ENCODE measurements around the gene OR7G1. TPM values are rescaled to one million over a fixed set of nuclear protein-coding genes. Genes with fewer than 3 reads are reported as not detected.
"Not testable (repeated sequence)": the region's sequence is repeated elsewhere in the genome, so short reads cannot be mapped to it uniquely, and the experiment has no call there.

The OR7G1 gene
- total RNA-seq, 4 donors from 2014 or later: not detected

- Histone ChIP-seq H3K9me3 (no peaks in the 10 kb centered on the region), H3K4me1 (no peaks in the 10 kb centered on the region), H3K27me3 (no peaks in the 10 kb centered on the region), H3K27ac (no peak overlapping the region), H3K36me3 (no peaks in the 10 kb centered on the region), H3K4me3 (no peak overlapping the region)
- TF ChIP-seq POLR2A (IDR thresholded peaks at IDR 0.05) (no peak), CTCF (IDR thresholded peaks at IDR 0.05 in 4 of 5, conservative IDR thresholded peaks at IDR 0.05 in 1 of 5) (no peak)
- in situ Hi-C loops (cut with MboI; ENCODE audit: low sequenced_read_pairs in 4 of 4): no loop called here
- DNase-seq (no peak), ATAC-seq (no peak)
- intact Hi-C loops (cut with DNase I; ENCODE audit: low total_unique reads): no loop called here
Observed at GRCh38 chr19:9073806-9074205, 41.8 kb downstream of the OR7G1 start.

- DNase-seq; H3K27me3 ChIP-seq; H3K36me3 ChIP-seq; H3K4me3 ChIP-seq; ATAC-seq; in situ Hi-C loops (cut with MboI; ENCODE audit: low sequenced_read_pairs in 4 of 4); intact Hi-C loops (cut with DNase I; ENCODE audit: low total_unique reads); H3K27ac ChIP-seq; H3K4me1 ChIP-seq; H3K9me3 ChIP-seq: not testable (repeated sequence)
Observed at GRCh38 chr19:9071720-9072119, 43.8 kb downstream of the OR7G1 start.

DNA sequence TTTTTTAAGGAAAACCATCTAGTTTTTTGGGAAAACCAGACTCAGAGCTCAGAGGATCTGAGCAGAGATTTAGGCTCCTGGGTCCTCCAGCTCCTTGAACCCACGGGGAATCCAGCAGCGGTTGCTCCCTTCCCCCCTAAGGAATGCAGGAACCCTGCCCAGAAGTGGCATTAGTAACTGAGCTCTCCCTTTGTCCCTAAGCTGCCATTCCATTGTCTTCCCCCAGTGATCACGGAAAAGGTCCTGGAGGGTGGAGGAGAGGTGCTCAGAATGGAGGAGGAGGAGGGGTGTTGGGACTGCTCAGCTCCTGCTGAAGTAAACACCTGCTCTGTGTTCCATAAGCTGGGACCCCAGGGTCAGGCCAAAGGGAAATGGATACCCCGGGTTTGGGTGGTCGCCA is 45.5 kb downstream of the OR7G1 start:
- no peak overlapping the region for H3K4me3 ChIP-seq
- in situ Hi-C loops (cut with MboI; ENCODE audit: low sequenced_read_pairs in 4 of 4): no loop called here
- intact Hi-C loops (cut with DNase I; ENCODE audit: low total_unique reads): no loop called here
- H3K9me3 ChIP-seq: no peaks in the 10 kb centered on the region
- DNase-seq (no peak), ATAC-seq (no peak)
- no peak overlapping the region for H3K27ac ChIP-seq
- H3K36me3 ChIP-seq: no peaks in the 10 kb centered on the region
- no peaks in the 10 kb centered on the region for H3K27me3 ChIP-seq
- TF ChIP-seq CTCF (IDR thresholded peaks at IDR 0.05 in 4 of 5, conservative IDR thresholded peaks at IDR 0.05 in 1 of 5) (no peak), POLR2A (IDR thresholded peaks at IDR 0.05) (no peak)
- H3K4me1 ChIP-seq: no peaks in the 10 kb centered on the region

DNA sequence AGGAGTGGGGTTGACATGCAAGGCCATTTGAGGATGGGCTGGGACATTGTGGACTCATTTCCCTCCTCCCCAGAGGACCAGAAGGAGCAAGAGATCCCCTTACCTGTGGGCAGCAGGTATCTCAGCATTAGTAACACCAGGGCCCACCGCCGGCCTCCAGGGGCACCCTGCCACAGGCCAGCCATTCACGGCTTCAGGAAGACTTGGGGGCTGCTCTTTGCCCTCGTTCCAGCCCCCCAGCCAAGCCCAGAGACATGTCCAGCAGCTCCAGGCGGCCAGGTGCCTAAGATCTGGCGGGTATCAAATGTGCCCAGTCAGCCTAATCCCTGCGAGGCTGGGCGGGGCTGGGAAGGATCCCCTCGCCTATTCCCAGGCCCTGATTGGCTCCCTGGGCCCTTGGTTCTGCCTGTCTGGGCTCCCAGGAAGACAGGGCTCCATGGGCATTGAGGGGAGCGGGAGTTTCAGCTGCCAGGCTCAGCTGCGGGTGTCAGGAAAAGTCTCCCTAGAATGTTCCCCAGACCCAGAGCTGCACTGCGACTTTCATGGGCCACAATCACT is 50.0 kb downstream of the OR7G1 start:
- intact Hi-C loops (cut with DNase I; ENCODE audit: low total_unique reads) (no loop called here), in situ Hi-C loops (cut with MboI; ENCODE audit: low sequenced_read_pairs in 4 of 4) (no loop called here)
- Histone ChIP-seq H3K36me3 (no peaks in the 10 kb centered on the region), H3K4me3 (no peak overlapping the region), H3K27me3 (no peaks in the 10 kb centered on the region), H3K4me1 (no peaks in the 10 kb centered on the region), H3K27ac (no peak overlapping the region), H3K9me3 (no peaks in the 10 kb centered on the region)
- ATAC-seq (no peak), DNase-seq (no peak)
- TF ChIP-seq CTCF (IDR thresholded peaks at IDR 0.05 in 4 of 5, conservative IDR thresholded peaks at IDR 0.05 in 1 of 5) (no peak), POLR2A (IDR thresholded peaks at IDR 0.05) (no peak)

Other genes with a start within 250 kb of the OR7G1 start
- gene MUC16, start 105.4 kb downstream of the OR7G1 start, total RNA-seq: not detected
- gene OR1M1, start 28.7 kb downstream of the OR7G1 start, total RNA-seq: not detected
- not detected for gene OR7G2, start 8.3 kb downstream of the OR7G1 start, total RNA-seq
- gene OR7G3, start 11.2 kb upstream of the OR7G1 start, total RNA-seq: not detected
- 10 to 100 TPM in 3 of 4 donors, 1 to 10 TPM in 1; 9.1 to 15.0 (median 12.2) TPM for gene ZNF317, start 24.6 kb upstream of the OR7G1 start, total RNA-seq
- gene OR7D2, start 63.2 kb upstream of the OR7G1 start, total RNA-seq: under 1 TPM in 2 of 4 donors, not detected in 2; 0.13 to 0.19 TPM
- gene OR7D4, start 103.8 kb upstream of the OR7G1 start, total RNA-seq: not detected
- not detected for gene OR7E24, start 135.2 kb upstream of the OR7G1 start, total RNA-seq
- gene ZNF699, start 194.1 kb upstream of the OR7G1 start, total RNA-seq: 1 to 10 TPM in 3 of 4 donors, under 1 TPM in 1; 0.87 to 4.1 (median 1.8) TPM
- 1 to 10 TPM; 1.4 to 3.8 (median 3.0) TPM for gene ZNF559, start 208.4 kb upstream of the OR7G1 start, total RNA-seq
- gene ZNF177, start 247.2 kb upstream of the OR7G1 start, total RNA-seq: under 1 TPM; 0.19 to 0.56 (median 0.34) TPM

Data from gastrocnemius medialis (tissue), 4 donors.